Astrocyte of the cerebellum (primary cell): Measurements from ENCODE around the gene MUC5B.

Source experiments
- DNase-seq: peaks from one replicate; pipeline ENCODE4 v3.0.0-alpha.2; 2011; ENCODE audit warnings: low read depth
- H3K4me3 ChIP-seq: 2 replicates; pipeline ENCODE4 v1.5.1; 2011; ENCODE audit warnings: mild to moderate bottlenecking, low read depth, low read length, moderate library complexity
- in situ Hi-C: cut with HindIII; loops from 2 replicates; pipeline ENCODE4 v1.10.0; 2017; ENCODE audit warnings: low sequenced_read_pairs
- TF ChIP-seq, protein P1 (sequence below): IDR thresholded peaks from 2 replicates; pipeline ENCODE4 v1.5.1; 2012; ENCODE audit warnings: low read length, low read depth, moderate library complexity, mild to moderate bottlenecking; ENCODE audit errors: missing control alignments

MUC5B gene

DNA sequence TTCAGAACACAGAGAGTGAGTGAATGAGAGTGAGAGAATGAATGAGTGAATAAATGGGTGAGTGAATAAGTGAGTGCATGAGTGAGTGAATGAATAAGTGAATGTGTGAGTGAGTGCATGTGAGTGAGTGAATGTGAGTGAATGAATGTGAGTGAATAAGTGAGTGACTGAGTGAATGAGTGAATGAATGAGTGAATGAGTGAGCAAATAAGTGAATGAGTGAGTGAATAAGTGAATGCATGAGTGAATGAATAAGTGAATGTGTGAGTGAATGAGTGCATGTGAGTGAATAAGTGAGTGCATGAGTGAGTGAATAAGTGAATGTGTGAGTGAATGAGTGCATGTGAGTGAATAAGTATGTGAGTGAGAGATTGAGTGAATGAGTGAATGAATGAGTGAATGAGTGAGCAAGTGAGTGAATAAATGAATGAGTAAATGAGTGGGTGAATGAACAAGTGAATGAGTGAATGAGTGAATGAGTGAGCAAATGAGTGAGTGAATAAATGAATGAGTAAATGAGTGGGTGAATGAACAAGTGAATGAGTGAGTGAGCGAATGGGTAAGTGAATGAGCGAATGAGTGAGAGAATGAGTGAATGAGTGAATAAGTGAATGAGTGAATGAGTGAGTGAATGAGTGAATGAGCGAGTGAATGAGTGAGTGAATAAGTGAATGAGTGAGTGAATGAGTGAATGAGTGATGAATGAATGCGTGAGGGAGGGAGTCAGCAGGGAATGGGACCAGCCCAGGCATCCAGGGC, 21.3 kb upstream of the MUC5B start:
- no peak overlapping the region for H3K4me3 ChIP-seq
- in situ Hi-C loops: no loop called here
- TF ChIP-seq, protein P1, sequence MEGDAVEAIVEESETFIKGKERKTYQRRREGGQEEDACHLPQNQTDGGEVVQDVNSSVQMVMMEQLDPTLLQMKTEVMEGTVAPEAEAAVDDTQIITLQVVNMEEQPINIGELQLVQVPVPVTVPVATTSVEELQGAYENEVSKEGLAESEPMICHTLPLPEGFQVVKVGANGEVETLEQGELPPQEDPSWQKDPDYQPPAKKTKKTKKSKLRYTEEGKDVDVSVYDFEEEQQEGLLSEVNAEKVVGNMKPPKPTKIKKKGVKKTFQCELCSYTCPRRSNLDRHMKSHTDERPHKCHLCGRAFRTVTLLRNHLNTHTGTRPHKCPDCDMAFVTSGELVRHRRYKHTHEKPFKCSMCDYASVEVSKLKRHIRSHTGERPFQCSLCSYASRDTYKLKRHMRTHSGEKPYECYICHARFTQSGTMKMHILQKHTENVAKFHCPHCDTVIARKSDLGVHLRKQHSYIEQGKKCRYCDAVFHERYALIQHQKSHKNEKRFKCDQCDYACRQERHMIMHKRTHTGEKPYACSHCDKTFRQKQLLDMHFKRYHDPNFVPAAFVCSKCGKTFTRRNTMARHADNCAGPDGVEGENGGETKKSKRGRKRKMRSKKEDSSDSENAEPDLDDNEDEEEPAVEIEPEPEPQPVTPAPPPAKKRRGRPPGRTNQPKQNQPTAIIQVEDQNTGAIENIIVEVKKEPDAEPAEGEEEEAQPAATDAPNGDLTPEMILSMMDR: no peak
- no peak for DNase-seq

DNA sequence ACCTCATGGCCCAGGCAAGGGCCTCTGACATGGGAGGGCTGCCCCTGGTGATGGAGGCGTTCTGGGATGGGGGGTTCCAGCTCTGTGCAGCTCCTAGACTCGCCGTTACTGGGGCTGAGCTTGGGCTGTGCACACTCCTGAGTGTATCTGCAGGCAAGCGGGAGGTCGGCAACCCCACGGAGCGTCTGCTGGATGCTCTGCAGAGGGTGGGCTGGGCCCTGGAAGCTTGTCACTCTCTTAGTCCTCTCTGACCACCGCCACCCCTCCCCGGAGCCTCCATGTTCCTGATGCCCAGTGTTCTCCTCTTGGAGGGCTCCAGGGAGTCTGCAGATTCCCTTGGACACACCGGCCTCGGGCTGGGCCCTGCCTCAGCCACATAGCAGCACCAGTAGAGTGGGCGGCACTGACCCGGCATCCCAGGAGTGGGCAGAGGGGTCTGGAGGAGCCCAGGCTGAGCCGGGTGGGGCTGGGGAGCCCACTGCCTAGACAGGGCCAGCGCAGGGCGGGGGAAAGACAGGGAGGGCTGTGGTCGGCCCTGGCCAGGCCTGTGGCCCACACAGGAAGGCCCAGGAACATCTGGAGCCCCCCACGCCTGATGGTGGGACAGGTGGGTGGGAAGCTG, 20.6 kb upstream of the MUC5B start:
- in situ Hi-C loops: no loop called here
- TF ChIP-seq, protein P1: no peak
- H3K4me3 ChIP-seq: no peak overlapping the region
- DNase-seq: no peak

DNA sequence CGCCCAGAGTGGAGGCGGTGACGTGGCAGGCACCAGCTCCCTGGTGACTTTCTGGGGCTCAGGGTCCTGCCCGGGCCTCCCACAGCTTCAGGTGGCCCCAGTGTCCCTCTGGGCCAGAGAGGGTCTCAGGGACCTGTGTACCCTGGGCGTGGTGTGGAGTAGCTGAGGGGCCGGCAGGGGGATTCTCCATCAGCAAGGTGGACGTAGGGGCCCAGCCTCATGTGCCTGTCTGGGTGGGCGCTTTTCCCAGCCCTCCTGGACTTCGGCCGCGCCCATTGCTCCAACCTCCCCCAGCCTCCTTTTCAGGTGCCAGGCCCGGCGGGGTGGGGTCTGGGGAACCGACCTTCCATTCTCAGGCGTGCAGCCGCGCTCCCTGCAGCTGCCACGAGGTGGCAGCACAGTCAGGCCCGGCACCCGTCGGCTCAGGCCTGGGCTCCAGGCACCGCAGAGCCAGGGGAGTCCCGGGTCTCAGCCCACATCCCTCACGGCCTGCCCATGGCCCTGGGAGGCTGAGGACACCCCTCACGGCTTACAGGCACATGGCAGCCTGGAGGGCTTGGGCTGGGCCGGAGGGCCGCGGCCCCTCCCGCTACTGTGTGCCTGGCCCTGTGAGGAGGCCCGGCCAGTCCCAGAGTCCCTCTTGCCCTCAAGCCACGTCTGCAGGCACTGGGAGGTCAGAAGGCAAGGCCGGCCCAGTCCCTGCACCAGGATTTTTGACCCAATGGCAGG, 19.9 kb upstream of the MUC5B start:
- in situ Hi-C loops: no loop called here
- no peak overlapping the region for H3K4me3 ChIP-seq
- DNase-seq: no peak
- TF ChIP-seq, protein P1: peak; percentile 92

DNA sequence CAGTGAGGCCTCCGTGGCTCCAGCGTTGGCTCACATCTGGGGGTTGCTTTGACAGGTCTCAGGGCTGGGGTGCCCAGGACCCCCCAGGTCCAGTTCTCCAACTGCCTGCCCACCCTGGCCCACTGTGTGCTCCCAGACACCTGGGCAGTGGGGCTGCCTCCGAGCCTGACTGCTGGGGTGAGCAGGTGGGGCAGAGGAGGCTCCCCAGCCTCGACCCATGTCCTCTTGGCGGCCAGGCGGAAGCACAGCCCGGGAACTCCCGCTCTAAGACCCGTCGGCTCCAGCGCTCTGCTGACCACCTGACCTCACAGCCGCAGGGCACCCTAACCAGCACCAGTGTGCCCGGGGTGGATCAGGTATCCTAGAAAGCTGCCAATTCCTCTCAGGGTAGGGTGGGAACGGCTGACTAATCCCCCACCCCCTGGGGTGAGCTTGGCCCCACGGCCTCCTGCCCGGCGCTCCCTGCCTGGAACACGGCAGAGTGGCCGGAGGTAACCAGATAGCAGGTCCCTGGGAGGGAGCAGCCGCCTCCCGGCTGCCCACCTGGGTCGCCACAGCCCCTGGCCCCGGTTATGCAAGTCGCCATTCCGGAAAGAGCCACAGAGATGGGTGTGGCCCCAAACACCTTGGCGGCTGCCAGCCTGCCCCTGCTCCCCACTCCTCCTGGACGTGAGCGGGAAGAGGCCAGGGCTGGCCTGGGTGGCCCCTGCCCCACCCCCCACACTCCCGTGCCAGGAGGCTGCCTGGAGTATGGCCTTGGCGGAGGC, 19.2 kb upstream of the MUC5B start:
- in situ Hi-C loops: no loop called here
- TF ChIP-seq, protein P1: no peak
- H3K4me3 ChIP-seq: no peak overlapping the region
- no peak for DNase-seq

DNA sequence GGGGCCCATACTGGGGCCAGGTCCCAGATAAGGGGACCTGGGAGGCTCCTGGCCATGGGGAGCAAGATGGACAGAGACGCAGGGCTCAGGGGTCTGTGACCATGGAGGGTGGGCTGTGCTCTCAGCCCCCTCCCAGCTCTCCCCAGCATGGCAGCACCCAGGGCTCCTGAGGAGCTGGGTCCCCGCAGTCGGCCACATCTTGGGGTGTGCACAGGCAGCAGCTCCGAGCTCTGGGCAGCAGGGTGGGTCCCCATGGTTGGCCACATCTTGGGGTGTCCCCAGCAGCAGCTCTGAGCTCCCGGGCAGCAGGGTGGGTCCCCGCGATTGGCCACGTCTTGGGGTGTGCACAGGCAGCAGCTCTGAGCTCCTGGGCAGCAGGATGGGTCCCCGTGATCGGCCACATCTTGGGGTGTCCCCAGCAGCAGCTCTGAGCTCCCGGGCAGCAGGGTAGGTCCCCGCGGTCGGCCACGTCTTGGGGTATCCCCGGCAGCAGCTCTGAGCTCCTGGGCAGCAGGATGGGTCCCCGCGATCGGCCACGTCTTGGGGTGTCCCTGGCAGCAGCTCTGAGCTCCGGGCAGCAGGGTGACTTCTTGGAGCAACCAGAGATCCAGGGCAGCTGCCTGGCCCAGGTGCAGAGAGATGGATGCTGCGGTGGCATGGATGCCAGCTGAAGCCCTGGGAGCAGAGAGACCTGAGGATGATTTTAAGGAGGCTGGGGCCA, 18.3 kb upstream of the MUC5B start:
- in situ Hi-C loops: no loop called here
- TF ChIP-seq, protein P1: no peak
- no peak overlapping the region for H3K4me3 ChIP-seq
- DNase-seq: no peak
